Fibroblast of lung (primary cell): ENCODE results near the gene MAB21L2. TPM values are rescaled to one million over a fixed set of nuclear protein-coding genes. Genes with fewer than 3 reads are reported as not detected.

ENCODE experiments used
- DNase-seq, 2 donors: peaks; one replicate each; pipeline versions ENCODE4 v3.0.0 to v3.0.0-alpha.2; 2010; ENCODE audit warnings: low read depth in 2 of 2
- H2AFZ ChIP-seq: 2 replicates; pipeline ENCODE4 v1.5.1; 2012; ENCODE audit warnings: low read length, control low read depth, inconsistent platforms
- H3K27ac ChIP-seq: 2 replicates; pipeline ENCODE4 v1.5.1; 2011; ENCODE audit warnings: low read length, control low read depth; ENCODE audit not compliant: insufficient read depth
- H3K27me3 ChIP-seq: 2 replicates; pipeline ENCODE4 v1.5.1; 2011; ENCODE audit warnings: mild to moderate bottlenecking, low read length; ENCODE audit not compliant: control insufficient read depth, insufficient read depth
- H3K36me3 ChIP-seq: 2 replicates; pipeline ENCODE4 v1.5.1; 2011; ENCODE audit warnings: low read length; ENCODE audit not compliant: control insufficient read depth, insufficient read depth
- H3K4me1 ChIP-seq: 2 replicates; pipeline ENCODE4 v1.5.1; 2011; ENCODE audit warnings: low read length; ENCODE audit not compliant: control insufficient read depth, insufficient read depth; ENCODE audit errors: extremely low read depth
- H3K4me2 ChIP-seq: 2 replicates; pipeline ENCODE4 v1.5.1; 2011; ENCODE audit warnings: low read length, control low read depth; ENCODE audit not compliant: insufficient read depth; ENCODE audit errors: extremely low read depth
- H3K4me3 ChIP-seq, 4 experiments: fragments of 200-600 bp in 1 of 4; sonication (generic) in 1 of 4; replicated peaks in 1 of 4; 2 replicates each; pipeline ENCODE4 v1.5.1; 2011 to 2016; ENCODE audit warnings: low read length in 4 of 4, low read depth in 3 of 4, mild to moderate bottlenecking in 3 of 4, control low read depth in 2 of 4, inconsistent platforms in 1 of 4, mixed read lengths in 1 of 4; ENCODE audit not compliant: insufficient read depth in 1 of 4; ENCODE audit errors: control extremely low read depth in 1 of 4
- H3K79me2 ChIP-seq: 2 replicates; pipeline ENCODE4 v1.5.1; 2012; ENCODE audit warnings: mild to moderate bottlenecking, low read length, inconsistent platforms; ENCODE audit not compliant: control insufficient read depth, insufficient read depth
- H3K9ac ChIP-seq: 2 replicates; pipeline ENCODE4 v1.5.1; 2011; ENCODE audit warnings: mild to moderate bottlenecking, low read length, control low read depth; ENCODE audit not compliant: insufficient read depth
- H3K9me3 ChIP-seq: 2 replicates; pipeline ENCODE4 v1.5.1; 2012; ENCODE audit warnings: low read depth, low read length; ENCODE audit not compliant: control insufficient read depth, insufficient read depth
- H4K20me1 ChIP-seq: 2 replicates; pipeline ENCODE4 v1.5.1; 2011; ENCODE audit warnings: low read length; ENCODE audit not compliant: control insufficient read depth, insufficient read depth; ENCODE audit errors: extremely low read depth
- EZH2 ChIP-seq: IDR thresholded peaks from 2 replicates; pipeline ENCODE4 v1.5.1; 2012; ENCODE audit warnings: low read length, control low read depth, mild to moderate bottlenecking; ENCODE audit errors: missing control alignments
- polyA plus RNA-seq, 2 donors: library from polyadenylated mRNA; depleted of rRNA in 1 of 2; stranded (reverse) in 1 of 2; unstranded in 1 of 2; fragments of >200 nt; gene quantifications; 2 replicates each; pipeline ENCODE4 v1.2.1, GENCODE V29; 2011 to 2012; ENCODE audit warnings: missing spikeins in 1 of 2
- total RNA-seq: library from RNA; depleted of rRNA; stranded (reverse); fragments of >200 nt; gene quantifications from 2 replicates; pipeline ENCODE4 v1.2.1, GENCODE V29; 2014
- TF ChIP-seq, protein P1 (sequence below), 2 donors: IDR thresholded peaks in 1 of 2; conservative IDR thresholded peaks in 1 of 2; 1 replicate in 1 of 2; 2 replicates in 1 of 2; pipeline ENCODE4 v1.5.1; 2011 to 2012; ENCODE audit warnings: low read length in 2 of 2, control low read depth in 1 of 2, inconsistent platforms in 1 of 2, low read depth in 1 of 2, mild to moderate bottlenecking in 1 of 2

The MAB21L2 gene
- total and polyA plus RNA-seq, 2 donors (not counting 1 experiment from before 2014, with no cell fraction given), result 0.06 TPM; not detected in 1

DNA sequence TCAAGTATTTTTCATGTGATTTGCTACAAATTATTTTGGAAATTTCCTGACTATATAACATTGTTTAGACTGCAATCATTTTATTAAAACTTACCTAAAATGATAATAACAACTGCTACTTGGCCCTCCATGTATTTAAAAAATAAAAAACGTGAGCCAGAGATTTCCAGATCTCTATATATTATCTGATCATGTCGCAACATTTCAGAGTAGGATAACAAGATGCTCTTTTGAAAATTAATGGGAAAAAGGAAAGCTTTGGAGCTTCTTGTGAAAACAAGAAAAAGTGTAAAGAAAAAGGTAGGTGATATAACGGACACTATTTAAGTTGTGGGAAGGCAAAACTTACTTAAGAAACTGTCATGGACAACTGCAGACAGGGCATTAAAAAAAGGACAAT, 14.9 kb upstream of the MAB21L2 start:
- H3K4me3 ChIP-seq, result no peak overlapping the region
- no peak for TF ChIP-seq EZH2
- TF ChIP-seq, protein P1, sequence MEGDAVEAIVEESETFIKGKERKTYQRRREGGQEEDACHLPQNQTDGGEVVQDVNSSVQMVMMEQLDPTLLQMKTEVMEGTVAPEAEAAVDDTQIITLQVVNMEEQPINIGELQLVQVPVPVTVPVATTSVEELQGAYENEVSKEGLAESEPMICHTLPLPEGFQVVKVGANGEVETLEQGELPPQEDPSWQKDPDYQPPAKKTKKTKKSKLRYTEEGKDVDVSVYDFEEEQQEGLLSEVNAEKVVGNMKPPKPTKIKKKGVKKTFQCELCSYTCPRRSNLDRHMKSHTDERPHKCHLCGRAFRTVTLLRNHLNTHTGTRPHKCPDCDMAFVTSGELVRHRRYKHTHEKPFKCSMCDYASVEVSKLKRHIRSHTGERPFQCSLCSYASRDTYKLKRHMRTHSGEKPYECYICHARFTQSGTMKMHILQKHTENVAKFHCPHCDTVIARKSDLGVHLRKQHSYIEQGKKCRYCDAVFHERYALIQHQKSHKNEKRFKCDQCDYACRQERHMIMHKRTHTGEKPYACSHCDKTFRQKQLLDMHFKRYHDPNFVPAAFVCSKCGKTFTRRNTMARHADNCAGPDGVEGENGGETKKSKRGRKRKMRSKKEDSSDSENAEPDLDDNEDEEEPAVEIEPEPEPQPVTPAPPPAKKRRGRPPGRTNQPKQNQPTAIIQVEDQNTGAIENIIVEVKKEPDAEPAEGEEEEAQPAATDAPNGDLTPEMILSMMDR (conservative IDR thresholded peaks at IDR 0.05 in 1 of 2, IDR thresholded peaks at IDR 0.05 in 1 of 2; ENCODE audit: low read depth in 1 of 2, low read length in 2 of 2), result no peak
- no peak overlapping the region for H3K9ac ChIP-seq
- DNase-seq, result no peak
- H3K9me3 ChIP-seq, result no peaks in the 10 kb centered on the region
- no peak overlapping the region for H2AFZ ChIP-seq
- no peaks in the 10 kb centered on the region for H4K20me1 ChIP-seq
- H3K27me3 ChIP-seq, result no peaks in the 10 kb centered on the region
- no peak overlapping the region for H3K27ac ChIP-seq
- H3K79me2 ChIP-seq, result no peaks in the 10 kb centered on the region
- no peak overlapping the region for H3K4me2 ChIP-seq
- H3K4me1 ChIP-seq, result no peaks in the 10 kb centered on the region
- no peaks in the 10 kb centered on the region for H3K36me3 ChIP-seq

DNA sequence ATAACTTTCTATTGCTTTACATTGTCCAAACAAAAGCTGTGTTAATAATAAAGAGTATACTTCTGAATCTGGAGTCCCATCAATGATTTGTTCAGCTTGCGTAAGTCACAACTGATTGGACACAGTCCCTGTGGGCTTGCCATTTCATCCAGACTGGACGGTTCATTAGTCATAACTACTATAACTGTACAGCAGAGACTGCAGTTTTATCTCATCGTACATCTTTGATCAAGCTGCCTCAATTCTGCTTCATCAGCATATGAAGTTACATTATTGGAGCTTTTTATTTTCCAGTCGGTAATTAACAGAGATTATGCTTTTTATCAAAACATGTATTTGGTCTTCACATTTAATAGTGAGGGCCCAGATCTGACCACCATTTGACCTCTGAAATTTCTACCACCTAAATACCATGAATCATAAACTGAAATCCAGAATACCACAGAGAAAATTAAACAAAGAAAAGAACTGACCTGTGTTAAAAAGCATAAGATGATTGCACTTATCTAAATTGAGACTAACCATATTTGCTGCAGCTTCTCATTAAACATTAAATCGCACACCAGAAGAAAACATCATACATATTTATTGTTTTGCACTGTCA, 12.5 kb upstream of the MAB21L2 start:
- Histone ChIP-seq H3K27ac (no peak overlapping the region), H2AFZ (no peak overlapping the region), H3K27me3 (no peaks in the 10 kb centered on the region), H3K4me1 (no peaks in the 10 kb centered on the region), H3K36me3 (no peaks in the 10 kb centered on the region), H3K9ac (no peak overlapping the region), H3K4me3 (no peak overlapping the region), H3K9me3 (no peaks in the 10 kb centered on the region), H4K20me1 (no peaks in the 10 kb centered on the region), H3K79me2 (no peaks in the 10 kb centered on the region), H3K4me2 (peak overlapping the region; percentile 15)
- no peak for TF ChIP-seq EZH2
- TF ChIP-seq, protein P1 (conservative IDR thresholded peaks at IDR 0.05 in 1 of 2, IDR thresholded peaks at IDR 0.05 in 1 of 2; ENCODE audit: low read depth in 1 of 2, low read length in 2 of 2), result no peak
- DNase-seq, result peak; percentile 63 to 89

DNA sequence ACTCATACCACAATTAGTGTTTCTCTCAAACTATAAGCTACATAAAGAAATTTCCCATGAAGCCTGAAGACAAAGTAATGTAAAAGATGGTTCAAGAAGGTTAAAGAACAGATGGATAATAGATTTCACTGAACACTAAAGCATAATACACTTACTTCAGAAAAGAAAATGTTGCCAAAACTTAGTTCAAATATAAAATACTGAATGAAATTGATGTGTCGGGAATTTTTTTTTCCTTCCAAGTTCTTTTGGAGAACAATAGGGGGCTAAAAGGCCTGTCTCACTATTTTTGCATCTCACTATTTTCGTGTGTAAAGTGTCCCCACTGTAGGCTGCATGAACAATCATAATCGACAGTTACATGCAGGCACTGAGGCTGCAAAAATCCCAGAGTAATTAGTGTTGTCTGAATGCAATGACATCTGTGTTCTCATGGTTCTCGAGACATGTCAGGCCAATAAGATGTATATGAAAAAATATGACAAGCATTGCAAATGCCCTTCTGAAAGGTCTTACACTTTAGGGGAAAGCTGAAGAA, 11.9 kb upstream of the MAB21L2 start:
- Histone ChIP-seq H3K27me3 (no peaks in the 10 kb centered on the region), H3K9me3 (no peaks in the 10 kb centered on the region), H3K79me2 (no peaks in the 10 kb centered on the region), H4K20me1 (no peaks in the 10 kb centered on the region), H3K36me3 (no peaks in the 10 kb centered on the region), H3K9ac (no peak overlapping the region), H3K4me1 (no peaks in the 10 kb centered on the region), H3K4me2 (no peak overlapping the region), H3K4me3 (no peak overlapping the region), H2AFZ (no peak overlapping the region), H3K27ac (no peak overlapping the region)
- no peak for TF ChIP-seq EZH2
- TF ChIP-seq, protein P1 (conservative IDR thresholded peaks at IDR 0.05 in 1 of 2, IDR thresholded peaks at IDR 0.05 in 1 of 2; ENCODE audit: low read depth in 1 of 2, low read length in 2 of 2), result no peak
- DNase-seq, result no peak
